ENCODE results near the gene HDAC2.

The HDAC2 gene

GRCh38 chr6:114007516-114007915, 36.6 kb upstream of the HDAC2 start:
- no peak overlapping the region for H3K4me3 ChIP-seq (ENCODE audit: control insufficient read depth, low read depth, low read length)
- DNase-seq (ENCODE audit: low read depth) = no peak
- no peak for TF ChIP-seq CTCF (IDR thresholded peaks at IDR 0.05; ENCODE audit: control insufficient read depth, insufficient read depth, low read depth, low read length, missing control alignments)

GRCh38 chr6:114001354-114001753, 30.4 kb upstream of the HDAC2 start:
- no peak for TF ChIP-seq CTCF (IDR thresholded peaks at IDR 0.05; ENCODE audit: control insufficient read depth, insufficient read depth, low read depth, low read length, missing control alignments)
- no peak overlapping the region for H3K4me3 ChIP-seq (ENCODE audit: control insufficient read depth, low read depth, low read length)
- no peak for DNase-seq (ENCODE audit: low read depth)

- no peak for TF ChIP-seq CTCF (IDR thresholded peaks at IDR 0.05; ENCODE audit: control insufficient read depth, insufficient read depth, low read depth, low read length, missing control alignments)
- H3K4me3 ChIP-seq (ENCODE audit: control insufficient read depth, low read depth, low read length) = no peak overlapping the region
- DNase-seq (ENCODE audit: low read depth) = no peak
Measured at GRCh38 chr6:114000069-114000468, 29.1 kb upstream of the HDAC2 start.

GRCh38 chr6:113999284-113999683, 28.3 kb upstream of the HDAC2 start:
- no peak overlapping the region for H3K4me3 ChIP-seq (ENCODE audit: control insufficient read depth, low read depth, low read length)
- TF ChIP-seq CTCF (IDR thresholded peaks at IDR 0.05; ENCODE audit: control insufficient read depth, insufficient read depth, low read depth, low read length, missing control alignments) = no peak

GRCh38 chr6:113998811-113999210, 27.9 kb upstream of the HDAC2 start:
- no peak for TF ChIP-seq CTCF (IDR thresholded peaks at IDR 0.05; ENCODE audit: control insufficient read depth, insufficient read depth, low read depth, low read length, missing control alignments)
- DNase-seq (ENCODE audit: low read depth) = no peak
- no peak overlapping the region for H3K4me3 ChIP-seq (ENCODE audit: control insufficient read depth, low read depth, low read length)

More at GRCh38 chr6:113999284-113999683, 28.3 kb upstream of the HDAC2 start:
- no peak for DNase-seq (ENCODE audit: low read depth)

GRCh38 chr6:113997116-113997515, 26.2 kb upstream of the HDAC2 start:
- peak; percentile 65 for DNase-seq (ENCODE audit: low read depth)
- TF ChIP-seq CTCF (IDR thresholded peaks at IDR 0.05; ENCODE audit: control insufficient read depth, insufficient read depth, low read depth, low read length, missing control alignments) = no peak
- H3K4me3 ChIP-seq (ENCODE audit: control insufficient read depth, low read depth, low read length) = no peak overlapping the region

- H3K4me3 ChIP-seq (ENCODE audit: control insufficient read depth, low read depth, low read length) = no peak overlapping the region
- no peak for TF ChIP-seq CTCF (IDR thresholded peaks at IDR 0.05; ENCODE audit: control insufficient read depth, insufficient read depth, low read depth, low read length, missing control alignments)
- peak; percentile 92 for DNase-seq (ENCODE audit: low read depth)
Measured at GRCh38 chr6:113995634-113996033, 24.7 kb upstream of the HDAC2 start.

Measured in AG09309 (cell line).